HFFc6 (cell line): ENCODE data around the gene UMODL1. TPM values are rescaled to one million over a fixed set of nuclear protein-coding genes. Genes with fewer than 3 reads are reported as not detected.

ENCODE experiments used
- DNase-seq: peaks from one replicate; pipeline ENCODE4 v3.0.0-alpha.2; 2018
- H3K27ac Mint-ChIP-seq: 2 replicates; pipeline ENCODE4 v1.8.0; 2020; ENCODE audit warnings: mild to moderate bottlenecking, mixed read lengths
- H3K27me3 Mint-ChIP-seq: 2 replicates; pipeline ENCODE4 v1.8.0; 2021; ENCODE audit warnings: mild to moderate bottlenecking, moderate library complexity, mixed read lengths; ENCODE audit not compliant: insufficient read depth
- H3K36me3 Mint-ChIP-seq: 2 replicates; pipeline ENCODE4 v1.8.0; 2021; ENCODE audit warnings: low read depth, mixed read lengths
- H3K4me1 Mint-ChIP-seq: 2 replicates; pipeline ENCODE4 v1.8.0; 2020; ENCODE audit warnings: low read depth, mixed read lengths
- H3K4me3 Mint-ChIP-seq: 2 replicates; pipeline ENCODE4 v1.8.0; 2020; ENCODE audit warnings: mild to moderate bottlenecking, moderate library complexity, mixed read lengths
- H3K9me3 Mint-ChIP-seq: 2 replicates; pipeline ENCODE4 v1.8.0; 2020; ENCODE audit warnings: mild to moderate bottlenecking, mixed read lengths
- CTCF ChIP-seq: fragments of 200-600 bp; sonication (generic); IDR thresholded peaks from 2 replicates; pipeline ENCODE4 v1.5.0; 2021; ENCODE audit warnings: antibody characterized with exemption, mild to moderate bottlenecking
- total RNA-seq, 6 experiments: library from RNA; stranded (reverse); fragmentation: NEBNext Ultra II Directional; extraction: Animal tissue kit (Norgen Biotek cat#: 25700); gene quantifications; 2 replicates in 1 of 6; 3 replicates in 5 of 6; pipeline ENCODE4 v1.2.3, GENCODE V29; 2021

Gene UMODL1
- total RNA-seq, 6 experiments from 2014 or later = not detected

DNA sequence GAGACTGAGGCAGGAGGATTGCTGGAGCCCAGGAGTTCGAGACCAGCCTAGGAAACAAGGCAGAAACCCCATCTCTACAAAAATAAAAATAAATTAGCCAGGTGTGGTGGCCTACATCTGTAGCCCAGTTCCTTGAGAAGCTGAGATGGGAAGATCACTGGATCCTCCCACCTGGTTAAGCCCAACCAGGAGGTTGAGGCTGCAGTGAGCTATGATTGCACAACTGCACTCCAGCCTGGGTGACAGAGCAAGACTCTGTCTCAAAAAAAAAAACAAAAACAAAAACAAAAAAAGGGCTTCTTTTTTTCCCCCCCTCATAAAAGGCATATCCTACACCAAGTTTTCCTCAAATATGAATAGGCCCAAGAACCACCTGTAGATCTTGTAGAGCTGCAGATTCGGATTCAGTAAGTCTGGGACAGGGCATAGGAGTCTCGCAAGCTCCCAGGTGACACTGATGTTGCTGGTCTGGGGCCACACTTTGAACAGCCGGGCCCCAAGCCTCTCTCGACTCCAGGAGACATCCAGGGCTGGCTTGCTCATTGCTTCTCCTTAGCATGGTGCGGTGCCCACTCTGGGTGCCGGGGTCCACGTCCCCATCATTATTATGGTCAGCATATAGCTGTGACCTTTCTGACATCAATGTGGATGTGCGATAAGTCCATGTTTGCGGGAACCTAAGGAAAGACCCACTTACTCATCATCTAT is 22.1 kb upstream of the UMODL1 start:
- no peak for TF ChIP-seq CTCF
- no peaks in the 10 kb centered on the region for H3K36me3 Mint-ChIP-seq
- peaks cover 6% of the 10 kb centered on the region for H3K27me3 Mint-ChIP-seq
- H3K9me3 Mint-ChIP-seq = no peaks in the 10 kb centered on the region
- H3K27ac Mint-ChIP-seq = peak overlapping the region; percentile 97; the same call in 1 of the 2 replicates
- H3K4me3 Mint-ChIP-seq = no peak overlapping the region
- H3K4me1 Mint-ChIP-seq = peaks cover 26% of the 10 kb centered on the region
- no peak for DNase-seq

- H3K36me3 Mint-ChIP-seq = no peaks in the 10 kb centered on the region
- H3K4me3 Mint-ChIP-seq = no peak overlapping the region
- peaks cover 26% of the 10 kb centered on the region for H3K4me1 Mint-ChIP-seq
- no peak overlapping the region for H3K27ac Mint-ChIP-seq
- peaks cover 9% of the 10 kb centered on the region for H3K27me3 Mint-ChIP-seq
- DNase-seq = no peak
- no peaks in the 10 kb centered on the region for H3K9me3 Mint-ChIP-seq
- no peak for TF ChIP-seq CTCF
Measured at GRCh38 chr21:42049578-42050430, 21.3 kb upstream of the UMODL1 start.

GRCh38 chr21:42051788-42052187 is 19.3 kb upstream of the UMODL1 start:
- H3K4me3 Mint-ChIP-seq = no peak overlapping the region
- no peak for TF ChIP-seq CTCF
- no peak overlapping the region for H3K27ac Mint-ChIP-seq
- peaks cover 20% of the 10 kb centered on the region for H3K27me3 Mint-ChIP-seq
- peaks cover 28% of the 10 kb centered on the region for H3K4me1 Mint-ChIP-seq
- no peaks in the 10 kb centered on the region; the same call in 1 of the 2 replicates for H3K36me3 Mint-ChIP-seq
- no peaks in the 10 kb centered on the region for H3K9me3 Mint-ChIP-seq
- no peak for DNase-seq

GRCh38 chr21:42055425-42055824 is 15.7 kb upstream of the UMODL1 start:
- Mint-ChIP-seq H3K36me3 (no peaks in the 10 kb centered on the region; the same call in 1 of the 2 replicates), H3K27ac (no peak overlapping the region), H3K9me3 (no peaks in the 10 kb centered on the region), H3K4me1 (peaks cover 11% of the 10 kb centered on the region), H3K4me3 (no peak overlapping the region), H3K27me3 (peaks cover 34% of the 10 kb centered on the region)
- TF ChIP-seq CTCF = no peak
- no peak for DNase-seq

- Mint-ChIP-seq H3K36me3 (no peaks in the 10 kb centered on the region; the same call in 1 of the 2 replicates), H3K4me3 (no peak overlapping the region), H3K27ac (no peak overlapping the region), H3K9me3 (no peaks in the 10 kb centered on the region), H3K27me3 (peaks cover 45% of the 10 kb centered on the region), H3K4me1 (peaks cover 11% of the 10 kb centered on the region)
- TF ChIP-seq CTCF = no peak
- DNase-seq = no peak
Measured at GRCh38 chr21:42056468-42056867, 14.6 kb upstream of the UMODL1 start.
